Measurements from ENCODE around the gene KAT14. TPM values are rescaled to one million over a fixed set of nuclear protein-coding genes. Genes with fewer than 3 reads are reported as not detected.
"Not testable (repeated sequence)": the region's sequence is repeated elsewhere in the genome, so short reads cannot be mapped to it uniquely, and the experiment has no call there.

The KAT14 gene
- total RNA-seq, 4 donors from 2014 or later: 17.1 to 19.9 (median 18.8) TPM

DNA sequence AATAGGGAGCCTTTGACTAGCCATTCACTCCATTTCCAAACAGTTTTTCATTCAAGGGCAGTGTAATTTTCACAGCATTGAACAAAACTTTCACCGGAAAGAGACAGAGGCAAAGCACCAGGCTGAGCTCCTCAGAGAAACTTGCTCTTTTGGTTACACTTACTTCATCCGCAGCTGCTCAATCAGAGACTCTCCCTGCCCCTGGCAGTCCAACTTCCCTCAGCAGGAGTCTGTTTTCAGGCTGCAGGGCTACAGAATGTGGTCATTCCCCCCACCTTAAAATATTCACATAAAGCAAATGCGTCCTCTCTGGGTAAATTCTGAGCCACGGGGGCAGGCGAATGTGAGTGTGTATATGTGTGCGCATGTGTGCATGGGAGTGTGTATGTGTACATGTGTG is 80.6 kb downstream of the KAT14 start:
- ATAC-seq: no peak
- H3K27ac ChIP-seq: no peak overlapping the region
- H3K27me3 ChIP-seq: no peaks in the 10 kb centered on the region
- no peaks in the 10 kb centered on the region for H3K9me3 ChIP-seq
- WGBS, 2 donors (ENCODE audit: low coverage in 1 of 2): 65 to 85% methylated on average over 5 of the region's 6 CpGs
- H3K36me3 ChIP-seq: no peaks in the 10 kb centered on the region
- TF ChIP-seq POLR2AphosphoS5 (IDR thresholded peaks at IDR 0.05) (no peak), EP300 (IDR thresholded peaks at IDR 0.05) (no peak), POLR2A (IDR thresholded peaks at IDR 0.05) (no peak)
- TF ChIP-seq, protein P1, sequence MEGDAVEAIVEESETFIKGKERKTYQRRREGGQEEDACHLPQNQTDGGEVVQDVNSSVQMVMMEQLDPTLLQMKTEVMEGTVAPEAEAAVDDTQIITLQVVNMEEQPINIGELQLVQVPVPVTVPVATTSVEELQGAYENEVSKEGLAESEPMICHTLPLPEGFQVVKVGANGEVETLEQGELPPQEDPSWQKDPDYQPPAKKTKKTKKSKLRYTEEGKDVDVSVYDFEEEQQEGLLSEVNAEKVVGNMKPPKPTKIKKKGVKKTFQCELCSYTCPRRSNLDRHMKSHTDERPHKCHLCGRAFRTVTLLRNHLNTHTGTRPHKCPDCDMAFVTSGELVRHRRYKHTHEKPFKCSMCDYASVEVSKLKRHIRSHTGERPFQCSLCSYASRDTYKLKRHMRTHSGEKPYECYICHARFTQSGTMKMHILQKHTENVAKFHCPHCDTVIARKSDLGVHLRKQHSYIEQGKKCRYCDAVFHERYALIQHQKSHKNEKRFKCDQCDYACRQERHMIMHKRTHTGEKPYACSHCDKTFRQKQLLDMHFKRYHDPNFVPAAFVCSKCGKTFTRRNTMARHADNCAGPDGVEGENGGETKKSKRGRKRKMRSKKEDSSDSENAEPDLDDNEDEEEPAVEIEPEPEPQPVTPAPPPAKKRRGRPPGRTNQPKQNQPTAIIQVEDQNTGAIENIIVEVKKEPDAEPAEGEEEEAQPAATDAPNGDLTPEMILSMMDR (IDR thresholded peaks at IDR 0.05): no peak
- no peaks in the 10 kb centered on the region for H3K4me1 ChIP-seq
- no peak overlapping the region for H3K4me3 ChIP-seq

DNA sequence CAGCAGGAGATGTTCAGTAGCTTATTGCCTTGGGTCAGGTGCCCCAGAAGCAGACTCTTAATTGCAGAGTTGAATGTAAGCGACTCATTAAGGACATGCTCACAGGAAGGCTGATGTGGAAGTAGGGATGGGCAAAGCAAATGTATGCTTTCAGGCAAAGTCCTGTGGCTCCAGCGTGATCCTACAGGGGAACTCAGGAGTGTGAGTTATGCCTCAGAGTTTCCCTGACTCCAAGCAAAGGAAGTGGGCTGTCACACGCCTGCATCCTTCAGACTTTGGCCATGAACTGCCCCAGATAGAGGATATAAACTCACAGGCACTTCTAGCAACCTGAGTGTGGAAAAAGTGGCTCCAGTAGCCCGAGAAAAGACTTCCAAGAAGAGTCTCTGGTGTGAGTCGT is 85.7 kb downstream of the KAT14 start:
- H3K27ac ChIP-seq: no peak overlapping the region
- ATAC-seq: no peak
- peaks cover 0 to 20% (median 14%) of the 10 kb centered on the region in 3 donors for H3K4me1 ChIP-seq
- no peak overlapping the region for H3K4me3 ChIP-seq
- no peak for TF ChIP-seq POLR2AphosphoS5 (IDR thresholded peaks at IDR 0.05)
- TF ChIP-seq, protein P1 (IDR thresholded peaks at IDR 0.05): no peak
- WGBS, 2 donors (ENCODE audit: low coverage in 1 of 2): 67 to 79% methylated on average over 3 to 4 of the region's 5 CpGs
- H3K36me3 ChIP-seq: no peaks in the 10 kb centered on the region
- H3K9me3 ChIP-seq: no peaks in the 10 kb centered on the region
- no peaks in the 10 kb centered on the region for H3K27me3 ChIP-seq

DNA sequence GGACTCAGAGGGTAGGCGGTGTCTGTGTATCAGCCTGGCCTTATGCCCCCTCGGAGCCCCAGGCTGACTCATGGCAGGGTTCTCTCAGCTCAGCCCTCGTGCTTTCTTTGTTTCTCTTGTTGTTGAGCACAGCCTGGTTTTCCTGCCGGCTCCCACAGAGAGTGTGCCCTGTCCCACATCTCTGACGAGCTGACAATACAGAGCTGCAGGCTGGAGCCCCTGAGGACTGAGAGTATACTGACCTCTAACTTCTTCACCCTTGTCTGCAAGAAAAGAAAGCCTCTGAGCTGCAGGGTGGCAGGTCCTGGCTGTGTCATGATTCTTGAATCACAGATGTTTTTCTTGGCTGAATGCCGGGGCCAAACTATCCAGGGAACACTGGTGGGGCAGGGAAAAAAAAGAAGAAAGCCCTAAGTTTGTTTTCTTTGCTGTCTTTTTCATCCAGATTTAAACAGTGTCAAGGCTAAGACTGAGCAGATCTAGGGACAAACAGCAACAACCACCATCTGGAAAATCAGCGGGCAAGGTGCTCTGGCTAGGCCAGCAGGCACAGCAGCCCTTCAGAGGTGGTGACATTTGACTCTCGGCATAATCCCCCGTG is 87.4 kb downstream of the KAT14 start:
- WGBS, 2 donors (ENCODE audit: low coverage in 1 of 2): 16 to 18% methylated on average over 3 to 8 of the region's 9 CpGs
- Histone ChIP-seq H3K4me3 (no peak overlapping the region), H3K27ac (peak overlapping the region in 2 of 4 donors; percentile 39 to 52), H3K27me3 (no peaks in the 10 kb centered on the region), H3K9me3 (no peaks in the 10 kb centered on the region), H3K36me3 (no peaks in the 10 kb centered on the region), H3K4me1 (peaks cover 0 to 20% (median 14%) of the 10 kb centered on the region in 3 donors)
- ATAC-seq: peak; percentile 41
- TF ChIP-seq, protein P1 (IDR thresholded peaks at IDR 0.05): no peak
- TF ChIP-seq POLR2AphosphoS5 (IDR thresholded peaks at IDR 0.05) (no peak), EP300 (IDR thresholded peaks at IDR 0.05) (no peak), POLR2A (IDR thresholded peaks at IDR 0.05) (no peak)

DNA sequence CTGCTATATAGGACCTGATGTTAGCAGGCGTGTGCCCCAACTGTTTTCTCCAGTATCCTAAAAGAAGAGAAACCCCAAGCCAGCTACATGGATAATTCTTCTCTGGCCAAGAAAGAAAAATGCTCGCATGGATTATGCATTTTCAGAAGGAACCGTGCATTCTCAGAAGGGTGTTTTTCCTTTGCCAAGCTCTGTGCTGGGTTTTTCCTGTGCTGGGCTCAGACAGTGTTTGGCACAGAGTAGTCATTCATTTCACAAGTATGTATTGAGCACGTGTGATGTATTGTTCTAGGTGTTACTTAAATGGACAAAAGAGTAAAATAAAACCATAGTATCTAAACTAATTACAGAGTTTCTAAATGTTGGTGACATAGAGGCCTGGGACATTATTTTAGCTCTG is 88.0 kb downstream of the KAT14 start:
- H3K27me3 ChIP-seq: no peaks in the 10 kb centered on the region
- H3K27ac ChIP-seq: peak overlapping the region in 2 of 4 donors; percentile 39 to 52
- 6 to 35% methylated on average over 3 to 4 of the region's 4 CpGs for WGBS, 2 donors (ENCODE audit: low coverage in 1 of 2)
- H3K9me3 ChIP-seq: no peaks in the 10 kb centered on the region
- no peak overlapping the region for H3K4me3 ChIP-seq
- peaks cover 0 to 20% (median 14%) of the 10 kb centered on the region in 3 donors for H3K4me1 ChIP-seq
- H3K36me3 ChIP-seq: no peaks in the 10 kb centered on the region
- no peak for TF ChIP-seq EP300 (IDR thresholded peaks at IDR 0.05)
- TF ChIP-seq POLR2A (IDR thresholded peaks at IDR 0.05): no peak
- TF ChIP-seq, protein P1 (IDR thresholded peaks at IDR 0.05): no peak
- TF ChIP-seq POLR2AphosphoS5 (IDR thresholded peaks at IDR 0.05): no peak
- ATAC-seq: no peak

DNA sequence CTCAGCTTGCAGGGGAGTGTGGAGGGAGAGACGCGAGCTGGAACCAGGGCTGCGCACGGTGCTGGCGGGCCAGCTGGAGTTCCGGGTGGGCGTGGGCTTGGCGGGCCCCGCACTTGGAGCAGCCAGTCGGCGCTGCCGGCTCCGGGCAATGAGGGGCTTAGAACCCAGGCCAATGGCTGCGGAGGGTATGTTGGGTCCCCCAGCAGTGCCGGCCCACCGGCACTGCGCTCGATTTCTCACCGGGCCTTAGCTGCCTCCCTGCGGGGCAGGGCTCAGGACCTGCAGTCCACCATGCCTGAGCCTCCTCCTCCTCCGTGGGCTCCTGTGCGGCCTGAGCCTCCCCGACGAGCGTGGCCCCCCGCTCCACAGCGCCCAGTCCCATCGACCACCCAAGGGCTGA is 89.1 kb downstream of the KAT14 start:
- WGBS, 2 donors (ENCODE audit: low coverage in 1 of 2): no CpG with 5 or more reads among the region's 28 CpGs
- H3K27ac ChIP-seq, H3K9me3 ChIP-seq, H3K27me3 ChIP-seq, ATAC-seq, H3K36me3 ChIP-seq, H3K4me3 ChIP-seq: not testable (repeated sequence)
- peaks cover 0 to 20% (median 14%) of the 10 kb centered on the region in 3 donors for H3K4me1 ChIP-seq

Data from gastroesophageal sphincter (tissue), 4 donors.